ENCODE results near the gene SYCE3. TPM values are rescaled to one million over a fixed set of nuclear protein-coding genes. Genes with fewer than 3 reads are reported as not detected.
A peak's percentile ranks its signal among the peaks of the same experiment; 100 is the strongest.

Gene SYCE3
- total and polyA plus RNA-seq, 7 donors = not detected

GRCh38 chr22:50568626-50569025 is 5.9 kb upstream of the SYCE3 start:
- peaks cover 0 to 65% of the 10 kb centered on the region in 2 donors for H3K36me3 ChIP-seq (ENCODE audit: insufficient read depth in 1 of 2, low read depth in 1 of 2)

GRCh38 chr22:50567721-50568252 is 5.1 kb upstream of the SYCE3 start:
- Histone ChIP-seq H3K27me3 (ENCODE audit: insufficient read depth in 3 of 3, low read length in 2 of 3) (no peaks in the 10 kb centered on the region), H3K4me1 (peaks cover 12% of the 10 kb centered on the region), H3K4me3 (no peak overlapping the region), H3K36me3 (ENCODE audit: insufficient read depth in 1 of 2, low read depth in 1 of 2) (peaks cover 0 to 57% of the 10 kb centered on the region in 2 donors), H3K9me3 (no peaks in the 10 kb centered on the region), H3K27ac (no peak overlapping the region)
- DNase-seq = no peak
- no peak for ATAC-seq
- no peak for TF ChIP-seq CTCF (IDR thresholded peaks at IDR 0.05)
- intact Hi-C loops (cut with DNase I) = no loop called here
- 81 to 91% (median 87%) methylated on average over 7 of the region's 7 CpGs for WGBS, 3 donors

More at GRCh38 chr22:50568626-50569025, 5.9 kb upstream of the SYCE3 start:
- Histone ChIP-seq H3K4me1 (peaks cover 8% of the 10 kb centered on the region), H3K27me3 (ENCODE audit: insufficient read depth in 3 of 3, low read length in 2 of 3) (no peaks in the 10 kb centered on the region), H3K9me3 (no peaks in the 10 kb centered on the region), H3K4me3 (no peak overlapping the region), H3K27ac (no peak overlapping the region)
- intact Hi-C loops (cut with DNase I) = no loop called here
- no peak for DNase-seq
- ATAC-seq = no peak
- no peak for TF ChIP-seq CTCF (IDR thresholded peaks at IDR 0.05)
- 75 to 84% (median 80%) methylated on average over 7 of the region's 7 CpGs for WGBS, 3 donors

GRCh38 chr22:50564289-50564688 is 1.6 kb upstream of the SYCE3 start:
- no peaks in the 10 kb centered on the region for H3K9me3 ChIP-seq
- H3K4me3 ChIP-seq = no peak overlapping the region
- peaks cover 0 to 22% of the 10 kb centered on the region in 2 donors for H3K36me3 ChIP-seq (ENCODE audit: insufficient read depth in 1 of 2, low read depth in 1 of 2)
- no peak for TF ChIP-seq CTCF (IDR thresholded peaks at IDR 0.05)
- no peak overlapping the region for H3K27ac ChIP-seq
- intact Hi-C loops (cut with DNase I) = loop anchor here in 1 of 2 donors (5.0 kb wide), 1 partner anchor 37 kb away; the partner anchor contains the start of gene SCO2
- ATAC-seq (no peak), DNase-seq (peak in 1 of 2 donors; percentile 36)
- H3K4me1 ChIP-seq = peaks cover 5% of the 10 kb centered on the region
- H3K27me3 ChIP-seq (ENCODE audit: insufficient read depth in 3 of 3, low read length in 2 of 3) = no peaks in the 10 kb centered on the region
- WGBS, 3 donors = 74 to 79% (median 79%) methylated on average over 11 of the region's 11 CpGs

GRCh38 chr22:50563413-50564160 is 868 bp upstream of the SYCE3 start:
- 9 to 18% (median 15%) methylated on average over 17 of the region's 17 CpGs for WGBS, 3 donors

More at GRCh38 chr22:50563413-50564160, 868 bp upstream of the SYCE3 start:
- DNase-seq (peak in 1 of 2 donors; percentile 42), ATAC-seq (peak in 3 of 4 donors; percentile 21 to 54 (median 24))
- Histone ChIP-seq H3K4me3 (peak overlapping the region; percentile 72), H3K4me1 (peaks cover 5% of the 10 kb centered on the region), H3K27ac (peak overlapping the region; percentile 78), H3K27me3 (ENCODE audit: insufficient read depth in 3 of 3, low read length in 2 of 3) (no peaks in the 10 kb centered on the region), H3K36me3 (ENCODE audit: insufficient read depth in 1 of 2, low read depth in 1 of 2) (peaks cover 0 to 15% of the 10 kb centered on the region in 2 donors), H3K9me3 (no peaks in the 10 kb centered on the region)
- intact Hi-C loops (cut with DNase I) = loop anchor here in 1 of 2 donors (5.0 kb wide), 1 partner anchor 36 kb away; the partner anchor contains the start of gene SCO2
- no peak for TF ChIP-seq CTCF (IDR thresholded peaks at IDR 0.05)

Data from psoas muscle (tissue), 8 donors.